Midbrain (tissue), 1 donor: Measurements from ENCODE around the gene MFSD6.
A peak's percentile ranks its signal among the peaks of the same experiment; 100 is the strongest.
"Not testable (repeated sequence)": the region's sequence is repeated elsewhere in the genome, so short reads cannot be mapped to it uniquely, and the experiment has no call there.

Experiments
- DNase-seq: peaks from one replicate; lab custom pipeline; 2025; lab: John Stamatoyannopoulos, UW

Gene MFSD6

DNA sequence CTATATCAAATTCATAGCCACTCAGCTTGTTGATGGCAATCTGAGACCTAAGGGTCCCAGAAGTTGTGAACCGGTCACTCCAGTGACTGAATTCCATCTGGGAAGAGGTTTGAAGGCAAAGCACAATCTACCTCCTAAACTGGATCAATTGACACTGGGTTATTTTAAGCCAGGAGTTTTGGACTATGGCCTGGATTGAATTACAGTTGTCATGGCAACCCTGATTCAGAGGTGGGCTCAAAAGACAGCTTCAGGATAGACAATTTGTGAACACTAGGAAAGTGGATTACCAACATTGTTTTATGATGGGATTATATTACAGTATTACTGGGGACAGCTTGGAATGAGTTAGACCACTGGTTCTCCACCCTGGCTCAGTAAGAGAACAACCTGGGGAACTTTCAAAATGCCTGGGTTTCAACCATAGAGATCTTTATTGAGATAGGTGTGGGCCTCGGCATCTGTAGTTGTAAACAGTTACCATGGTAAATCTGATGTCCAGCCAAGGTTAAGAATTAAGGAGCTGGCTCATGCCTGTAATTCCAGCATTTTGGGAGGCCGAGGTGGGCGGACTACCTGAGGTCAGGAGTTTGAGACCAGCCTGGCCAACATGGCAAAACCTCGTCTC, 58.8 kb downstream of the MFSD6 start:
- no peak for DNase-seq

DNA sequence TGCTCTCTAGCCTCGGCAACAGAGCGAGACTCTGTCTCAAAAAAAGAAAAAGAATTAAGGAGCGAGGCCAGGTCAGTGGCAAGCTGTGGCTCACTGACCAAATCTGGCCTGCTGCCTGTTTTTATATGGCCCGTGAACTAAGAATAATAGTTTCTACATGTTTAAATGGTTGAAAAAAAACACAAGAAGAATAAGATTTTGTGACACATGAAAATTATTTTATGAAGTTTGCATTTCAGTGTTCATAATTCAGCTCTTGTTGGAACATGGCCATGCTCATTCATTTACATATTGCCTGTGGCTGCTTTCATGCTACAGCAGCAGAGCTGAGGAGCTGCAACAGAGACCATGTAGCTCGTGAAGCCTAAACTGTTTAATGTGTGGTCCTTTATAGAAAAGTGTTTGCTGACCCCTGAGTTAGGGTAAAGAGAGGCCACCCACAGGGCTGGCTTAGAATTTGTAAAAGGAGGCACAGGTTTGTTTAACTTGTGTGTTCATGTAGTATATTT, 59.5 kb downstream of the MFSD6 start:
- DNase-seq = peak; percentile 38

DNA sequence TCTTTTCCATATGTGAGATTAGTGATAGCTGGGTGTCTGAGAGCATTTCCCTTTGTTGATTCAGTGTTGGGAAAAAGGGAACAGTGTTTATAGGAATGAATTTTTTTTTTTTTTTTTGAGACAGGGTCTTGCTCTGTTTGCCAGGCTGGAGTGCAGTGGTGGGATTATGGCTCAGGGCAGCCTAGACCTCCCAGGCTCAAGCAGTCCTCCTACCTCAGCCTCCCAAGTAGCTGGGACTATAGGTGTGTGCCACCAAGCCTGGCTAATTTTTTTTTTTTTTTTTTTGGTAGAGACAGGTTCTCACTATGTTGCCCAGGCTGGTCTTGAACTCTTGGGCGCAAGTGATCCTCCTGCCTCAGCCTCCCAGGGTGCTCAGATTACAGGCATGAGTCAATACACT, 60.2 kb downstream of the MFSD6 start:
- DNase-seq = not testable (repeated sequence)

DNA sequence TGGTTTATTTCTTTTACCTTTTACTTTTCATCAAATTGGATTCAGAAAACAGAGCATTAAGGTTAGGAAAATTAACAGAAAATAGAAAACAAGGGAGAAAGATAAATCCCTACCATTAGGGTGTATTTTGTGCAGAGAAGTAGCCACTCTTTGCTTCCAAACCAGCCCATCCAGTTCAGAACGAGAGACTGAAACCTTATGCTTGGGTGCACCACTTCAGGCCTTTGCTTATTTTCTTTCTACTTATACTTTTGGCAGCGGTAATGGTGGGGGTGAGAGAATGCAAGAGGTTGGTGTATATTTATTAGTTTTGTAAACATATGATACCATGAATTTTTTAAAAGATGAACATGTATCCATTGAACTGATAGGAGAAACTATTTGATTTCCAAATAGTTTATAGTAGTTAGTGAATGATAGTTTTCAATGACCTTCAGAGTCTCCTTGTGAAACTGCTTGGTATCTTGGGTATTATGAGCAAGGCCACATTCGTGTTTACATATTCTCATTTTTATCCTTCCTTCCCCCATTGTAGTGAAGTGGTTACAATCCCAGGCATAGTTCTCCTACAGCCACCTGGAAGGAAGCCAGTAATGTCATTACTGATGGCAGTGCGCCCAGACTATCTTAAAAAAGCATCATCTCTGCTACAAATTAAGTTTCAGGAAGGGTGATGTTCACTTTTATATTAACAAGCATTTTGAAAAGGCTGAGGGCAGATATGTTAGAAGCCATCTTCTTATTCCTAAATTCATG, 60.8 kb downstream of the MFSD6 start:
- peak; percentile 75 for DNase-seq

DNA sequence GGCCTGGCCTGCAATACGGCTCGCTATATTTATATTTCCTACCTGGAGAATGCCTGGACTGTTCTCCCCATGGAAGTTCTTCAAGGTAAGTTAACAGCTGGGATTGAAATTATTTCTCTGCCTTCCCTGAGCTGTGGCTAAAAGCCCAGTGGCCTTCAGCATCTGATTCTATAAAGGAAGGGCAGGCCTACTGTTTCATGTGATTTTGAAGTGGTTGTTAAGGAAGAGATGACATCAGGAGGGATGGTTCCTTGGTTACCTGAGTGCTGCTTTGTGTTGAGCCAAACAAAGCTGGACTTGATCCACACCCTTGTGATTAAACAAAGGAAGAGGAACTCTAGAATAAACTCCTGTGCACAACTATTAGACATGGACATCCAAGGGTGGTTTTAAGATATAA, 61.6 kb downstream of the MFSD6 start:
- no peak for DNase-seq

DNA sequence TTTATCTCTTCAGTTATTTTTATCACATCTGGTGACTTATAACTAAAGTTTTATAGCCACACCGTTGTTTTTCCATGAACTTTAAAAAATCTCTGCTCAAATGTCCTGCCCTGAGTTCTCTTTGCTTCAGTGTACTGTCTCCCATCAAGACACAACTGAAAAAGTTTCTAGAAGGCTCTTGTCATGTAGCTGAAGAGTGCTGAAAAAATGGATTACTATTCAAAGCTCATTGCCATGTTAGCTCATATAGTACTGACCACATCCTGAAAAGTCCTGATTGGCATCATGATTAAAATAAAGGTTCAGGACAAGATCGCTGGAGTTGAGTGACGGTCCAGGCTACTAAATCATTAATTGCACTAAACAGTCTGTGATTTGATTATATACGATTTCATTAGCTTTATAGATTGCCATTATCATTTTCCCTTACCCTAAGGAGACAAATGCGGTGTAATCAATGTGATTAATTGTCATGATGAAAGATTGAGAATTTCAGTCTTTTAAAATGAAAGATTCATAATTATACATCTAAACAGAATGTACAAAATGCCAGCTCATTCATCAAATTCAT, 62.2 kb downstream of the MFSD6 start:
- DNase-seq = no peak

DNA sequence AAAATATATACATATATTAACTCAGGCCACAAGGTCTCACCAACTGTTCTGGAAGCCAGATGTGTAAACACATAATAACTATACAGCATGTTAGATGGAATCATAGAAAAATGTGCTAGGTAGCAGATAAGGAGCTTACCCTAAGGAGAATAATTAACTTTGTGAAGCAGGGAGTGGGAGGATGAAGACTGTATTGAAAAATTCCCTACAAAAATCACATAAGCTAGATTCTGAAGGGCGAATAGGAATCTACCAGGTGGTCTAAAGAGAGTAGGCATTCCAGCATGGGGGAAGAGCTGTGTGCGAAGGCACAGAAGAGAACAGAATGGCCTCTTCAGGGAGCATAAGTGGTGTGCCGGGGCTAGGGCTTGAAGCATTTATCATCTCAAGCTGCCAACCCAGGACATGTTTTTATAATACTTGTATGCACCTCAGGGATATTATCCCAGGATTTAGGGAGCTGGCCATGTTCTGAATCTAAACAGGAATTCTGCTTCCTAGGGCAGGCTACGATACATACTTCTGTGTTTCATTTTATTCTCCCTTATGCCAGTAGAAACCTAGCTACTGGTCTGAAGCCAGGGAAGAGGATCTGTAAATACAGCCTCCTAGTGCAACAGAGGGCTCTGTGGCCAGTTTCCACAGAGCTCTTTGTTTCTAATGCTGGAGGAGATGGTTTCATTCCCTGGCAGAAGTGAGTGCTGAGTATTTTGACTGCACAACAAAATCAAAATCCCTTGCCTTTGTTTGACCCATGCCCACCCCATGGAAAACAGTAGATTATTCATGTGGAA, 69.7 kb downstream of the MFSD6 start:
- DNase-seq = peak; percentile 77

DNA sequence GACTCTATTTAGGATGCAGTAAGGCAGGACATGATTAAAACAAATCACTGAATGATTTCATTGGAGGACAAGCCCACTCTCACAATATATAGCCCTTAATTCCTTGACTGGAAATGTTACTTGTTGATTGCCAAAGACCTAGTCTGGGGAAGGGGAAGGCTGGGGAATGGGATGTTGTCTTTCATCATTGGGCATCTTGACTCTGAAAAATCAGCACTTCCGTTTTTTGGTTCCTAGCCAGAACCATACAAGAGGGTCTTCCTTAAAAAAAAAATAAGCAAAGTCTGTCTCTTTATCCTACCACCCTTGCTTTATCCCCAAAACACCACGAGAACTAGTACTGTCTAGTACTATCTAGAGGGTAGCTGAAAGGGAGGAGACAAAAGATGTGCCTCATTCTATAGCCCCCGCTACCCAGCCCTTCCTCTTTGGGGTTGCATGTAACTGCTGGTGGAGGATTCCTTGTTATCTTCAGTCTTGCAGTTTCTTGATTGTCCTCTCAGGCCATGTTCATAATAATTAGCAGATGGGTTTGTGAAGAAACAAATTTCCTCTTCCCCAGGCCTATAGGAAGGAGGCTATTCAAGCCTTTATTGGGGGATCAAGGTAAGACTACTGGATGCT, 70.5 kb downstream of the MFSD6 start:
- DNase-seq = no peak

DNA sequence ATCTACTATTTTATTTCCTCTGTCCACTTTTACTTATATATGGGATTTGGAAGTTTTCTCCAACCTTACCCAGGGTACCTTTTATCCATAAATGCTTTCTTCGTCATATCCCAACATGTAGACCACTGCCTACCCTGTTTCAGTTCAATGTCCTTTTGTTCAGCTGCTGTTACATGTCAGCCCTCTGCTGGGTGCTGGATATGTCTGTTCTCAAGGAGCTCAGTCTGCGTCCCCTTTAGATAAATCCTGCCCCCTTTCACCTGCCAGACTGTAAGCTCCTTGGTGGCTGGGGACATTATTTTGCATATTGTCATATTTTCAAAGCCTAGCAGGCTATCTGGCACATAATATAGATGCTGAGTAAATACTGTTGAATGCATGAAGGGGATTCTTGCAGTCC, 73.2 kb downstream of the MFSD6 start:
- DNase-seq = peak; percentile 60

DNA sequence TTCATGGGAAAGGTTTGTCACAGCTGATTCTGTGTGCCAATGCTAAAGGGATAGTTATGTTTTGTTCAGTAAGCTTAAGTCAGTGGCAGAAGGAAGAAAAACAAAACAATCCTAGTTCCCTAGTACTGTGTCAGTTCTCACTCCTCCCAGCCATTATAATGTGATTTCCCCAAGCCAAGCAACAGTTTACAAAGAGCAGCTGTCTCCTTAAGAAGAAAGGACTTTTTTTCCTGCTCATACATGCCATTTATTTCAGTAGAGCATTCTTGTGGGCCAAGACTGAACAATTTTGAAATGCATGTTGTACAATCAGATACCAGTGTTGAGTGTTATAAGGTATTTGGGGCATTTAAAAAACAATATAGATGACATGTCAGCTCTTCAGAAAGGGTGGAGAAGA, 74.3 kb downstream of the MFSD6 start:
- peak; percentile 14 for DNase-seq

DNA sequence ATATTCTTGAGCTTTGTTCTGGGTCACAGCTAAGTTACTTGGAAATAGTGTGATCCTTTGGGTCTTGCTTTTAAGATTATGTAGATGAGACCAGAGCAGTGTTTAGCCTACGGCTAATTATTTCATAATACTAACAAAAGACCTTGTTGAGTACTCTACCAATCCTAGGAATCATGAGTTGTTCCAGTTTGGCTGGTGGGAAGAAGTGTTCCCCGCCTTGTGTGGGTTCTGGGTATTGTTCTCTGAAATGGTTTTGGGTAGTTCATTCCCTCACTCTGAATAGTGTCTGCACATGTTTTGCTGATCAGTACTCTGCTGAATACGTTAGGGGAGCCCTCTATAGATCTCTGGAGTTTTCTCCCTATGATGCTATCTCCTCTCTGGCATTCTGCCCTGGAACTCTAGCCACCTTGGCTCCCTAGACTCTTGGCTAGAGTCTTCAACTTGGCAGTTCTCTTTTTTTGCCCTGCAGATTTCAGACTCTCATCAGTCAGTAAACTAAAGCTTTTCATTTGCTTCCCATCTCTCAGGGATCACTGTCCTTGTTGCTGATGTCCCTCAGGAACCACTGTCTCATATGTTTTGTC, 78.0 kb downstream of the MFSD6 start:
- DNase-seq = peak; percentile 21

DNA sequence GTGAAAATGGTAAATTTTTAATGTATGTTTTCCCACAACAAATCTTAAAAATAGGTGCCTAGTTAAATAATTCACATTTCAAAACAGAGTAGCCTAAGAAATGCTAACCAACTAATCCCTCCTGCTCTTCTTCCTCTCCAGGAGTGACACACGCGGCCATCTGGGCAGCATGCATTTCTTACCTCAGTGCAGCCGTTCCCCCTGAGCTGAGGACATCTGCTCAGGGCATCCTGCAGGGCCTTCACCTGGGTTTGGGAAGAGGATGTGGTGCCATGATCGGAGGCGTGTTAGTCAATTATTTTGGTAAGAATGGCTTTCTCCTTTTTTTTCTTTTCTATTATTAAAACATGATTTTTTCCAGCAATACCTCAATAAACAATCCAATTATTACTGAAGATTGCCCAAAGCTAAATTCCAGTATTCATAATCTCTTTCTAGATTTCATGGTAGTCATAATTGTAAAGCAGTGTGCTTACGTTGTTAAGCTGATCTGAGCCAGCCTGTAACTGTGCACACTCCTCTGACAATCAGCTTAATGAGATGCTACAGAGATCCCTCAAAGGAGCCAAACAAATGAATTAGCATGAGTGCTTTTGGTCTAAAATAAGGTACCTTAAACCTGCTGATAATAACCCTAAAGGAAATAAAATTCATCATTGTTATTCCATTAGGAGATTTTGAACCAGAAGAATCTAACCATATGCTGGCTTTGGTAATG, 80.5 kb downstream of the MFSD6 start:
- DNase-seq = no peak

DNA sequence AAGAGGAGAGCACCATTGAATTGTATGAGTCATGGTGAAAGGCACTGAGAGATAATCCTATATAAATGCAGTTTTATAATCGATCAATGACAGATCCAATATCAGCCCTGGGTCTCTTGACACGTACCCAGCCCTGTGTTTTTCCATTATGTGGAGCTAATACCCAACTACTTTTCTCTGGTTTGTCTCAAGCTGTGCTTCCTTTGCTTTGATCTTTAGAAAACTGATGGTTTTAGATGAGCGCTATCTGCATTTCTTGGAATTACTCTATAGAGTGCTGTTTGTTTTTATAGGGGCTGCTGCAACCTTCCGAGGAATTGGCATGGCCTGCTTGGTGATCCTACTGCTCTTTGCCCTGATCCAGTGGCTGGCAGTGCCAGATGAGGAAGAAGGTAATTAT, 81.3 kb downstream of the MFSD6 start:
- no peak for DNase-seq

DNA sequence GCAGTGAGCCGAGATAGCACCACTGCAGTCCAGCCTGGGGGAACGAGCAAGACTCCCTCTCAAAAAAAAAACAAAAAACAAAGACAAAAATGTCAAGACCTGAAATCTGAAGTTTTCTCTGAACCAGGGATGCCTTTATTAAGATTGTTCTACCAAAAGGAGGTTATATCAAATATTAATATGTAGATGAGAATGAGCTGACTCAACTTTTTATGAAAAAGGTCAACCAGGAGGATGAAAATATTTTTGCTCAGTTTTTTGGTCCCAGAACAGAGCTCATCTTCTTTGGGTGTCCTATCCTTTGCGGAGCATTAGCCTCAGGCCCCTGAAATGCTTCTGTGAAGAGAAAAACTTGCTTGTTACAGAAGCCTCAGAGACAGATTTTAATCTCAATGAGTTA, 82.3 kb downstream of the MFSD6 start:
- DNase-seq = no peak

DNA sequence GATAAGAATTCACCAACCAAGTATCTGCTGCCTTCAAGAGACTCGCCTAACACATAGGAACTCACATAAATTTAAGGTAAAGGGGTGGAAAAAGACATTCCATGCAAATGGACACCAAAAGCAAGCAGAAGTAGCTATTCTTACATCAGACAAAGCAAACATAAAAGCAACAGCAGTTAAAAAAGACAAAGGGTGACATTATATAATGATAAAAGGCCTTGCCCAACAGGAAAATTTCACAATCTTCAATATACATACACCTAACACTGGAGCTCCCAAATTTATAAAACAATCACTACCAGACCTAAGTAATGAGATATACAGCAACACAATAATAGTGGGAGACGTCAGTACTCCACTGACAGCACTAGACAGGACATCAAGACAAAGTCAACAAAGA, 84.9 kb downstream of the MFSD6 start:
- DNase-seq = no peak

DNA sequence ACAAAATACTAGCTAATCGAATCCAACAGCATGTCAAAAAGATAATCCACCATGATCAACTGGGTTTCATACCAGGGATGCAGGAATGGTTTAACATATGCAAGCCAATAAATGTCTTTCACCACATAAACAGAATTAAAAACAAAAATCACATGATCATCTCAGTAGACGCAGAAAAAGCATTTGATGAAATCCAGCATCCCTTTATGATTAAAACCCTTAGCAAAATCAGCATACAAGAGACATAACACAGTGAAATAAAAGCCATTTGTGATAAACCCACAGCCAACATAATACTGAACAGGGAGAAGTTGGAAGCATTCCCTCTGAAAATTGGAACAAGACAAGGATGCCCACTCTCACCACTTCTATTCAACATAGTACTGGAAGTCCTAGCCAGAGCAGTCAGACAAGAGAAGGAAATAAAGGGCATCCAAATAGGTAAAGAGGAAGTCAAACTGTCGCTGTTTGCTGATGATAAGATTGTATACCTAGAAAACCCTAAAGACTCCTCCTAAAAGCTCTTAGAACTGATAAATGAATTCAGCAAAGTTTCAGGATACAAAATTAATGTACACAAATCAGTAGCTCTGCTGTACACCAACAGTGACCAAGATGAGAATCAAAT, 86.6 kb downstream of the MFSD6 start:
- not testable (repeated sequence) for DNase-seq

DNA sequence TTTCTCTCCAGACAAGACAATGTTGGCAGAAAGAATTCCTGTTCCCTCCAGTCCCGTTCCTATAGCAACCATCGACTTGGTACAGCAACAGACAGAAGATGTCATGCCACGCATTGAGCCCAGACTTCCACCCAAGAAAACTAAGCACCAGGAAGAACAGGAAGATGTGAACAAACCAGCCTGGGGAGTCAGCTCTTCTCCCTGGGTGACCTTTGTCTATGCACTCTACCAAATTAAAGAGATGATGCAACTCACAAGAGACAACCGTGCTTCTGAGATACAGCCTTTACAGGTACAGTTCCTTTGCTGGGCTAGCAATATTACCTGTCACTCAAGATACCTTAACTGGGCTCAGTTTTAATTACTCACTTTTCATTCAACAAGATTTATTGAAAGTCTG, 89.3 kb downstream of the MFSD6 start:
- no peak for DNase-seq

DNA sequence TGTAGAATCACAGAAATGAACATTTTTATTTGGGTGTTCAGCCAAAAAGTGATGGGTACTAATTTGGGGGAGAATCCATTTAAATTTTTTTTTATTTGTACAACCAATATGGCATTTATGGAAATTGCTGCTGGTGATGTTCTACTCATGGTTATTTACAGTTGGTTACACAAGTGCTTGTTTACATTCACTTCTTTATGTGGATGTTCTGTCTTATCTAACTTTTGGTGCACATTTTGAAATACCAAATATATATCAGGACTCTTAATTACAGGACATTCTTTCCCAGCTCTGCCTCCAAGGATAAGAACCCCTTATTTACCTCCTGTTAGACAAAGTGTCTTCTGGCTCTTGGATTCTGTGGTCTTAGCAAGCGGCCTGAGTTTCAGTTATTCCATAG, 91.1 kb downstream of the MFSD6 start:
- DNase-seq = no peak

DNA sequence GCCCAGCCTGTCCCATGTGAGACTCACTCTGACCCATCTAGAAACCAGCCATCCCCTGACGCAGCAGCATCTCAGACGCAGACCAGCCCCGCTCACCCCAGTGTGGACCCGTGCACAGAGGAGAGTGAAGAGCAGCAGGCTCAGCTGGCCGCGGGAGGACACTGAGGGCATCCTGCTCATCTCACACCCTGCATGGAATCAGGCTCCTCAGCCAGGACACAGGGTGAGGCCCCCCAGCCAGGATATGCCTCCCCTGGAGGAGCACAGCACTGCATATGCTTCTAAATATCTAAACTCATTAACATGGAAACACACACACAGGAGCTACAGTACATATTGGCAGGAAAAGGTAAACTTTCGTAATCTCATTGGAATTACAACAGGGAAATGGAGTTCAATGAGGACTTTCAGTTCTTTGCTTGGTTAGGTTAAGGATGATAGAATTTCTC, 91.9 kb downstream of the MFSD6 start:
- no peak for DNase-seq

DNA sequence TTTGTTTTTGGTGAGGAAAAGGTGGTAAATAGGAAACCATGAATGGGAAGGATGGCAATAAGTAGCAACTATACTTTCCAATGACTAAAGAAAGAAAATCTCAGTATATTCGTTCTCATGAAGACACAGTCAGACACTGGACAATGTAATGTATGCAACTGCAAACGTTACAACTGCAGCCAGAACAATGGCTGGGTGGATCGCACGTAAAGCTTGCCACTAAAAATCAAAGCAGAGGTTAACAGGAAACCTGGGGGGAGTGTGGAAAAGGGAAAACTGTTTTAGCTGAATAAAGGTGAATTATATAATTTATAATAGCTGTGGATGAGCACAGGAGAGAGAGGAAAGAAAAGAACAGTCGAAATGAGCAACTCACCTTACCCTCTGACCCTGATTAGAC, 93.1 kb downstream of the MFSD6 start:
- no peak for DNase-seq
